ENCODE data around the gene C16orf92. TPM values are rescaled to one million over a fixed set of nuclear protein-coding genes. Genes with fewer than 3 reads are reported as not detected.

The C16orf92 gene
- total and polyA plus RNA-seq, 2 of the 13 experiments (the other 11 are each of a cell fraction or from before 2014, with no cell fraction given), result not detected

GRCh38 chr16:29995911-29996765 lies 26.9 kb upstream of the C16orf92 start, which contains the start of gene INO80E (continued):
- TF ChIP-seq DMAP1 (CRISPR knock-in tag; IDR thresholded peaks at IDR 0.05) (peak; percentile 95), ZNF543 (CRISPR knock-in tag; IDR thresholded peaks at IDR 0.05) (peak; percentile 40; the same call in 1 of the 2 replicates), TARDBP (CRISPR knock-in tag; IDR thresholded peaks at IDR 0.05) (peak; percentile 81), SIN3B (IDR thresholded peaks at IDR 0.05; ENCODE audit: low read length) (peak; percentile 14; the same call in 1 of the 2 replicates), MAZ (IDR thresholded peaks at IDR 0.05; ENCODE audit: borderline replicate concordance, low read depth, low read length) (peak; percentile 64; the same call in 1 of the 2 replicates), MAZ (CRISPR knock-in tag; IDR thresholded peaks at IDR 0.05; ENCODE audit: low read depth) (peak; percentile 36; the same call in 1 of the 2 replicates), HINFP (CRISPR knock-in tag; IDR thresholded peaks at IDR 0.05; ENCODE audit: low read depth) (peak; percentile 70; the same call in 1 of the 2 replicates), STAT6 (CRISPR knock-in tag; IDR thresholded peaks at IDR 0.05; ENCODE audit: borderline replicate concordance) (peak; percentile 94; the same call in 1 of the 2 replicates), SMC3 (IDR thresholded peaks at IDR 0.05; ENCODE audit: low read length) (0 out of 2 replicates have a peak, but pooled peaks have one; percentile 2), CHD4 (IDR thresholded peaks at IDR 0.05; ENCODE audit: borderline replicate concordance, low read length) (peak; percentile 52; the same call in 1 of the 2 replicates), ZNF761 (CRISPR knock-in tag; conservative IDR thresholded peaks at IDR 0.05) (peak; percentile 73), ZNF12 (CRISPR knock-in tag; IDR thresholded peaks at IDR 0.05) (peak; percentile 54; the same call in 1 of the 2 replicates), TFE3 (CRISPR knock-in tag; IDR thresholded peaks at IDR 0.05) (peak; percentile 78; the same call in 1 of the 2 replicates), SP4 (CRISPR knock-in tag; IDR thresholded peaks at IDR 0.05) (peak; percentile 94), ZKSCAN8 (CRISPR knock-in tag; IDR thresholded peaks at IDR 0.05; ENCODE audit: borderline replicate concordance) (no peak; the same call in 1 of the 2 replicates), ZNF598 (CRISPR knock-in tag; IDR thresholded peaks at IDR 0.05; ENCODE audit: borderline replicate concordance) (no peak; the same call in 1 of the 2 replicates), PHF5A (CRISPR knock-in tag; IDR thresholded peaks at IDR 0.05; ENCODE audit: low read depth, unreplicated experiment) (peak; percentile 80)
- TF ChIP-seq, protein P1, sequence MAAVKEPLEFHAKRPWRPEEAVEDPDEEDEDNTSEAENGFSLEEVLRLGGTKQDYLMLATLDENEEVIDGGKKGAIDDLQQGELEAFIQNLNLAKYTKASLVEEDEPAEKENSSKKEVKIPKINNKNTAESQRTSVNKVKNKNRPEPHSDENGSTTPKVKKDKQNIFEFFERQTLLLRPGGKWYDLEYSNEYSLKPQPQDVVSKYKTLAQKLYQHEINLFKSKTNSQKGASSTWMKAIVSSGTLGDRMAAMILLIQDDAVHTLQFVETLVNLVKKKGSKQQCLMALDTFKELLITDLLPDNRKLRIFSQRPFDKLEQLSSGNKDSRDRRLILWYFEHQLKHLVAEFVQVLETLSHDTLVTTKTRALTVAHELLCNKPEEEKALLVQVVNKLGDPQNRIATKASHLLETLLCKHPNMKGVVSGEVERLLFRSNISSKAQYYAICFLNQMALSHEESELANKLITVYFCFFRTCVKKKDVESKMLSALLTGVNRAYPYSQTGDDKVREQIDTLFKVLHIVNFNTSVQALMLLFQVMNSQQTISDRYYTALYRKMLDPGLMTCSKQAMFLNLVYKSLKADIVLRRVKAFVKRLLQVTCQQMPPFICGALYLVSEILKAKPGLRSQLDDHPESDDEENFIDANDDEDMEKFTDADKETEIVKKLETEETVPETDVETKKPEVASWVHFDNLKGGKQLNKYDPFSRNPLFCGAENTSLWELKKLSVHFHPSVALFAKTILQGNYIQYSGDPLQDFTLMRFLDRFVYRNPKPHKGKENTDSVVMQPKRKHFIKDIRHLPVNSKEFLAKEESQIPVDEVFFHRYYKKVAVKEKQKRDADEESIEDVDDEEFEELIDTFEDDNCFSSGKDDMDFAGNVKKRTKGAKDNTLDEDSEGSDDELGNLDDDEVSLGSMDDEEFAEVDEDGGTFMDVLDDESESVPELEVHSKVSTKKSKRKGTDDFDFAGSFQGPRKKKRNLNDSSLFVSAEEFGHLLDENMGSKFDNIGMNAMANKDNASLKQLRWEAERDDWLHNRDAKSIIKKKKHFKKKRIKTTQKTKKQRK (IDR thresholded peaks at IDR 0.05; ENCODE audit: low read length), result no peak
